GM19395 (cell line): ENCODE data around the gene CLEC17A.

Source experiments
- ATAC-seq: cut with Tn5 transposase; IDR thresholded peaks from one replicate; pipeline ENCODE4 v1.9.1; 2021; ENCODE audit warnings: mild to moderate bottlenecking, moderate library complexity; ENCODE audit not compliant: unreplicated experiment

Gene CLEC17A

DNA sequence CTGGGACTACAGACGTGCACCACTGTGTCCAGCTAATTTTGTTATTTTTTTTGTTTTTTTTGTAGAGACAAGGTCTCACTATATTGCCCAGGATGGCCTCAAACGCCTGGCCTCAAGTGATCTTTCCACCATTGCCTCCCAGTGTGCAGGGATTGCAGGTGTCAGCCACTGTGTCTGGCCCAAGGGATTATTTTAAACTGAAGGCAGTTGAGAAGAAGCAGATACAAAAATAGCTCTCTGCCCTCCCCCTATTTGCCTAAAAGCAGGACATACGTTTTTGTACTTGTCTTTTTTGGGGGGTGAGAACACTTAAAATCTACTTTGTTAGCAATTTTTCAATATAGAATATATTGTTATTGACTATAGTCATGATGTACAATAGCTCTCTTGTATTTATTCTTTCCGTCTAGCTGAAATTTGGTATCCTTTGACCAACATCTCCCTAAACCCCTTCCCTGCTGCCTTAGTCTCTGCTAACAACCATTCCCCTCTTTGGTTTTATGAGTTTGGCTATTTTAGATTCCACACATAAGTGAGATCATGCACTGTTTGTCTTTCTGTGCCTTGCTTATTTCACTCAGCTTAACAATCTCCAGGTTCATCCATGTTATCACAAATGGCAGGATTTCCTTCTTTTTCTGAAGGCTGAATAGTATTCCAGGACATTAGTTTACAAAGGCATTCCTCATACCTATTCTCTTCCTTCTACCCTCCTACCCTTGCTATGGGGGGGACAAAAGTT lies 56.8 kb downstream of the CLEC17A start:
- ATAC-seq: no peak

DNA sequence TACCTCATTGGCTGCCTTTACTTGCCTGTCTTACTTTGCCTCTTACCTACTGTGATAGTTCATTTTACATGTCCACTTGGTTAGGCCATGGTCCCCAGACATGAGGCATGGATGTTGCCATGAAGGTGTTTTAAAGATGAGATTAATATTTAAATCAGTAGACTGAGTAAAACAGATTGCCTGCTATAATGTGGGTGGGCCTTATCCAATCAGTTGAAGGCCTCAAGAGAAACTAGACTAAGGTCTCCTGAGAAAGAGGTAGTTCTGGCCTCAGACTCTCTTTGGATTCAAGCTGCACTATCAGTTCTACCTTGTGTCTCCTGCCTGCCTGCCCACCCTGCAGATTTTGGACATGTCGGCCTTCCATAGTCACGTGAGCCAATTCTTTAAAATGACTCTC lies 65.6 kb downstream of the CLEC17A start:
- ATAC-seq: no peak

DNA sequence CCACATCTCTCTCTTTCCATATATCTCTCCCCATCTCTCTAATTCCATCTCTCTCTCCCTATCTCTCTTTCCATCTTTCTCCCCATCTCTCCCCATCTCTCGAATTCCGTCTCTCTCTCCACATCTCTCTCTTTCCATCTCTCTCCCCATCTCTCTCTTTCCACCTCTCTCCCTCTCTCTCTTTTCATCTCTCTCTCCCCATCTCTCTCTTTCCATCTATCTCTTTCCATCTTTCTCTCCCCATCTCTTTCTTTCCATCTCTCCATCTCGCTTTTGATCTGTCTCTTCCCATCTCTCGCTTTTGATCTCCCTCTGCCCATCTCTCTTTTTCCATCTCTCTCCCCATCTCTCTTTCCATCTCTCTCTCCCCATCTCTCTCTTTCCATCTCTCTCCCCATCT lies 66.1 kb downstream of the CLEC17A start:
- no peak for ATAC-seq

DNA sequence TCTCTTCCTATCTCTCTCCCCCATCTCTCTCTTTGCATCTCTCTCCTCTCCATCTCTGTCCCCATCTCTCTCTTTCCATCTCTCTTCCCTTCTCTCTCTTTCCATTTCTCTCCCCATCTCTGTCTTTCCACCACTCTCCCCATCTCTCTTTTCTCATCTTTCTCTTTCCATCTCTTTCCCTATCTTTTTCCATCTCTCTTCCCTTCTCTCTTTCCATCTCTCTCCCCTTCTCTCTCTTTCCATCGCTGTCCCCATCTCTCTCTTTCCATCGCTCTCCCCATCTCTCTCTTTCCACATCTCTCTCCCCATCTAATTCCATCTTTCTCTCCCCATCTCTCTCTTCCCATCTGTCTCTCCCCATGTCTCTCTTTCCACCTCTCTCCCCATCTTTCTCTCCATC lies 67.3 kb downstream of the CLEC17A start:
- no peak for ATAC-seq

DNA sequence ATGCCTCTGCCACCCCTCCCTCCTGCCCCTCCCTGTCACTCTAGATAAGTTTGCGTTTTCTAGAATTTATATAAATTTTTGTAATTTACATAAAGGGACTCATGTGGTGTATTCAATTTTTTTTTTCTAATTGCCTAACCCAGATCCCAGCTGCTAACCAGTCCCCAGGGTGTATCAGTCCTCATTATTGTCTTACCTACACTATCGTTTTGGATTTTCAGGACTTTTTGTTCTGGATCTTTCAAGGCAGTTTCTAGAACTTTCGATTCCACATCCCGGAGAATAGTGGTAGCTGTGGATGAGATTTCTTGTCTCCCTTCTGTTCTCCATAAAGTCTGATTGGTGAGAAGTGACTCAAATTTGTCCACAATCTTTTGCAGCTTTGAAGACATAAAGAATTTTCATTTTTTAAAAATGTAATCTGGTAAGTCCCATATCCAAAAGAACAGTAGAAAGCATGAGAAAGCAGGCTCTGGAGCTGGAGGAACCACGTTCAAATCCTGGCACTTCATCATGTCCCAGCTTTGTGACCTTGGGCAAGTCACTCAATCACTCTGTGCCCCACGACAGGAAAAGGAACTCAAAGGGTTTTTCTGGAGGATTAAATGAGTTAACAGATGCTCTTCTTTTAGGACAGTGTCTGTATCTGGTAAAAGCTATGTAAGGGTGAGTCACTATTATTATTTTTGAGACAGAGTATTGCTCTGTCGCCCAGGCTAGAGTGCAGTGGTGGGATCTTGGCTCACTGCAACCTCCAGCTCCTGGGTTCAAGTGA lies 72.1 kb downstream of the CLEC17A start:
- no peak for ATAC-seq

DNA sequence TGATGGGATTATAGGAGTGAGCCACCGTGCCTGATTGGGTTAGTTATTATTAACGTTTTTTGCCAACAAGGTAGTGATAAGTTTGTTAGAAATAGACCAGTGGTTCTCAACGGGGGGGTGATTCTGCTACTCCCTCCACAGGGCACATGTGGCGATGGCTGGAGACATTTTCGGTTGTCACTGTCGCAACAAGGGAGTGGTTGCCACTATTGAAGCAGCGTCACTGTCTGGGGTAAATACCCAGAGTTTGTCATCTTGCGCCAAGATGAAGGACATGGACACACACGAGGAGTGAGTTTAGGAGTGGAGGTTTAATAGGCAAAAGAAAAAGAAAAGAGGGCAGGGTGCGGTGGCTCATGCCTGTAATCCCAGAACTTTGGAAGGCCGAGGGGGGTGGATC lies 72.8 kb downstream of the CLEC17A start:
- ATAC-seq: no peak

DNA sequence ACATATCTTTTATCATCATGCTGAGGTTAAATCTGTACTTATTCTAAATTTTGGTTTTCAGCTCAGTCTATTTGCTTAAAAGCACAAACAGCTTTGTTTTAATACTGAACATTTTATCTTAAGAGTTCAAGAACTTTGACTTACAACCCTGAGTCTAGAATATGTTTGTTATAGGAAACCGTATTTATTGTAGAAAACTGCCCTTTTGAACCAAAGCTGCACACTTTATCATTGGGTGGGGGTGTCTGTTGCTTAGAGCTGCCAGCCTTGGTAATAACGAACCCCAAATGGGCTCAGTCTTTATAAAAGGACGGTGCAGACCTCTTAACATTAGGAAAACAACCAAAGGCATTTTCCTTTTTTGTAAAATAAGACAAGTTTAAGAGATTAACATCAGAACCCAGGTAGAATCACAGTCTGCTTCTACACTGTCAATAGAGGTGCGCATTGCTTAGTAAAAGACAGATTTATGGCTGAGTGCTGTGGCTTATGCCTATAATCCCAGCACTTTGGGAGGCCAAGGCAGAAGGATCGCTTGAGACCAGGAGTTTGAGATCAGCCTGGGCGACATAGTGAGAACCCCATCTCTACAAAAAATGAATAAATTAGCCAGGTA lies 77.1 kb downstream of the CLEC17A start:
- ATAC-seq: no peak

DNA sequence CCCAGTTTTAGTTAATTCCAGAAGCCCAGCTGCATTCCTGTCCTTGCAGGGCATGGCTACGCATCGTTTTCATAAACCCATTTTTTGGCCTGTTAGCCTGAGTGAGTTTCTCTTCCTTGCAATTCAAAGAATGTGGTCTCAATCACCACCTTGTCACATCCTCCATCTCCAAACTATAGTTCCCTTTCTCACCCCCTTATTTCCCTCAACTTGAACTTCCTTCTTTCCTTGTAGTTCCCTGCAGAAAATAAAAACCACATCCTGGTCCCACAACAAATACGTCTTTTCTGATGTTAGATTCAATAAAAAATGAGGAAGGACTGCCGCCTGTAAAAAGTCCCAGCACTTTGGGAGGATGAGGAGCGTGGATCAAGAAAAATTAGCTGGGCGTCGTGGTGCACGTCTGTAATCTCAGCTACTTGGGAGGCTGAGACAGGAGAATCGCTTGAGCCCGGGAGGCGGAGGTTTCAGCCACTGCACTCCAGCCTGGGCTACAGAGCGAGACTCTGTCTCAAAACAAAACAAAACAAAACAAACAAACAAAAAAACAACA lies 78.6 kb downstream of the CLEC17A start:
- ATAC-seq: no peak
